LNCaP clone FGC (cell line): ENCODE data around the gene TPM2.

ENCODE experiments used
- DNase-seq: peaks from one replicate; pipeline ENCODE4 v3.0.0-alpha.2; 2011; ENCODE audit warnings: low read depth
- H3K4me3 ChIP-seq: 2 replicates; pipeline ENCODE4 v1.5.1; 2011; ENCODE audit warnings: mild to moderate bottlenecking, low read depth, low read length, control low read depth
- TF ChIP-seq, protein P1 (sequence below): IDR thresholded peaks from 2 replicates; pipeline ENCODE4 v1.5.1; 2012; ENCODE audit warnings: mild to moderate bottlenecking; ENCODE audit not compliant: control insufficient read depth, insufficient read depth; ENCODE audit errors: extremely low read depth

Gene TPM2

DNA sequence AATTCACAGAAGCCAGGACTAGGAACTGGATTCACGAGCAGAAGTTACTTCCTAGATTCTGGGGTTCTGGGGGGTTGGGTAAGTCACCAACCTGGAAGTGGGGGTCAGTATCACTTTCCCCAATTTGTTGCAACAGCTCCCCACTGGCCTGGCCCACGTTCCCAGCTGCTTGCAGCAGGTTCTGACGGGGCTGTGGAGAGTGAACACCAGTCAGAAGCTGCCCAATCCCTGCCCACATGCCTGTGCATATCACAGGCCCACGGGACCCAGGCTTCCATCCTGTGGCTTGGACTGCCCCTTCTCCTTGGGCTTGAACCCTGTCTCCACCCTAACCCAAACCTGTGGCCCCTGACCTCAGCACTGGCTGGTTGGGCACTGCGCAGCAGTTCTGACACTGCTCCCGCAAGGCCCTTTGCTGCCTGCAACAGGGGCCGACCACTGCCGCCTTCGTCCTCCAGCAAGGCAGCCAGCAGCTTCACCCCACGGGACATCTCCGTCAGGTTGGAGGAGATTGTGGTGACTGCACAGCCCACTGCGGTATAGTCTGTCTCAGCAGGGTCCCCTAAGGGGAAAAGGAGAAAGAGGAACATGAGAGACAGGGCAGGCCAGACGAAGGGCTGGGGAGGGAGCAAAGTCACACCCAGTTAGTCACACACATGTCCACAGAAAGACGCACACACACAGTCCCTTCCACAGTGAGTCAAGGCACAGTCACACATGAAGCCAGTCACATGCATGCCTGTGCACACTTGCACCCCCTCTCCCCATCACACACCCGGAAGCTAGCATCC, 29.2 kb upstream of the TPM2 start:
- H3K4me3 ChIP-seq: no peak overlapping the region
- DNase-seq: no peak
- TF ChIP-seq, protein P1, sequence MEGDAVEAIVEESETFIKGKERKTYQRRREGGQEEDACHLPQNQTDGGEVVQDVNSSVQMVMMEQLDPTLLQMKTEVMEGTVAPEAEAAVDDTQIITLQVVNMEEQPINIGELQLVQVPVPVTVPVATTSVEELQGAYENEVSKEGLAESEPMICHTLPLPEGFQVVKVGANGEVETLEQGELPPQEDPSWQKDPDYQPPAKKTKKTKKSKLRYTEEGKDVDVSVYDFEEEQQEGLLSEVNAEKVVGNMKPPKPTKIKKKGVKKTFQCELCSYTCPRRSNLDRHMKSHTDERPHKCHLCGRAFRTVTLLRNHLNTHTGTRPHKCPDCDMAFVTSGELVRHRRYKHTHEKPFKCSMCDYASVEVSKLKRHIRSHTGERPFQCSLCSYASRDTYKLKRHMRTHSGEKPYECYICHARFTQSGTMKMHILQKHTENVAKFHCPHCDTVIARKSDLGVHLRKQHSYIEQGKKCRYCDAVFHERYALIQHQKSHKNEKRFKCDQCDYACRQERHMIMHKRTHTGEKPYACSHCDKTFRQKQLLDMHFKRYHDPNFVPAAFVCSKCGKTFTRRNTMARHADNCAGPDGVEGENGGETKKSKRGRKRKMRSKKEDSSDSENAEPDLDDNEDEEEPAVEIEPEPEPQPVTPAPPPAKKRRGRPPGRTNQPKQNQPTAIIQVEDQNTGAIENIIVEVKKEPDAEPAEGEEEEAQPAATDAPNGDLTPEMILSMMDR: no peak

DNA sequence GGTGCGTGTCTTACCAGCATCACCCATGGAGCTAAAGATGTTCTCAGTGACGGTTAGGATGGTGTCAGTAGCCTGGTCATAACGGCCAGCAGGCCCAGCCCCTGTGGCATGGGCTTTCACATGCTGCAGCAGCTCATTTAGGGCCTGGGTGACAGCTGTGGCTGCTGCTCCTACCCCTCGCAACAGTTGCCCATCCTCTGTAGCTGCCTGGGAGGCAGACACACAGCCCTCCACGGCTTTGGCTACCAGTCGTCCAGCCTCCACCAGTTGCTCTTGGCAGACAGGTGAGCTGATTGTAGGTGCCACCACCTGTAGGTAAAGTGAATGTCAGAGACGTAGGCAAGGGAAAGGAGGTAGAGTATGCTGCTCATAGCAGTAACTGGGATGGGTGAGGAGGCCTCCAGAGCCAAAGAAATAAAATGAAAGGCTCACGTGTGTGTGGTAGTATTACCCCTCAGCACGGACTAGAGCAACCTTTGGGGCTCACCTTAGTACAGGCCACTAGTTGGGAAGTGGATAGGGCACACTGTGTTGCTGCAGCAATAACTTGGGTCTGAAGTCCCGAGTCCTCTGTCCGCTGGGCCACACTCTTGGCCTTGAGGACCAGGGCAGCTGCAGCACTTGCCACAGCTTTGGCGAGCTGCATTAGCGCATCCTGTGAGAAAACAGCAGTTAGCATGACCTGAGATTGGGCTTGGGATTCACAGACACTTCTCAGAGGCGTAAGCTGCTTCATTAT, 27.6 kb upstream of the TPM2 start:
- TF ChIP-seq, protein P1: no peak
- DNase-seq: no peak

DNA sequence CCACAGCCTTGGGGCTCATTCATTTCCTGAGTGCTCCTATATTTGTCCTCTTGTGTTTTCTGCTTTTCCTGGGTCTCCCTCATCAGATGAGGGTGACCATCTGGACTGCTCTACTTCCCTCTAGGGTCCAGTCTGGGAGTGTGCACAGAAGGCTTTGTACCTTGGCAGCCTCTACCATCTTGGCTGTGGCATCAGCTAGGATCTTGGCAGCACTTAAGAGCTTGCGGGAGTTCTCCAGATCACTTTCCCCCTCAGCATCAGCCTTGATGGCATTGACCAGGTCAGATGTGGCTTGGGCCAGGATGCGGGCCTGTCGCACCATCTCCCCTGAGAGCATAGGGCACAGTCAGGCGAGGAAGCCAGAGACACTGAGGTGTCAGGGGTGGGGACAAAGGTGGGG, 26.5 kb upstream of the TPM2 start:
- no peak overlapping the region for H3K4me3 ChIP-seq
- no peak for DNase-seq
- TF ChIP-seq, protein P1: no peak

More for the DNA sequence above, 27.6 kb upstream of the TPM2 start:
- H3K4me3 ChIP-seq: no peak overlapping the region

DNA sequence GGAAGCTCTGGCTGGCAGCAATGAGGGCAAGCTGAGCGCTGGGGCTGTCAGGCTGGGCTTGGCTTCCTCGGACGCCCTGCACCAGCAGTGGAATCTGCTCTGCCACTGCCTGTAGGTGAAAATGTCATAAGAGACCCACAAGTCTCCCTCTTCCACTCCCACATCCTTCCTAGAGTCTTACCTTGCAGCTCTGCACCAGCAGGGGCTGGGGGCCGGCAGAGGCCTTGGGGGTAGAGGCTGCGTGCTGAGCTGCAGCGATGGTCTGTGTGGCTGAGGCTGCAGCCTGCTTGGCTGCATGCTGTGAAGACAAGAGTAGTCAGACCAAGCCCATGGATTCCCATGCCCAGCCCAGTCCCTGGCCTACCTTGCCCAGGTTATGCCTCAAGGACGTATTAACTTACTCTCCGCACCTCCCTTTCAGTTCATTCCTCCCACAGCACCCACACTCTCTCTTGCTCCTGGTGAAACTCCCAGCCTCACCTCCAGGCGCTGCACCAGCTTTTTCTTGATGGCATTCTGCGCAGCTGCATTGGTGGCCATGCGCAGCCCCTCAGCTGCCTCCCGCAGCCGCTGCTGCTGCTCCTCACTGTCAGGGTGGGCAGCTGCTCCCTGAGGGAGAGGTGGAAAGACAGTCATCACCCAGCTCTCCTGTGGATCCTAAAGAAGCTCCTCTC, 25.0 kb upstream of the TPM2 start:
- no peak overlapping the region for H3K4me3 ChIP-seq
- TF ChIP-seq, protein P1: no peak
- DNase-seq: no peak

DNA sequence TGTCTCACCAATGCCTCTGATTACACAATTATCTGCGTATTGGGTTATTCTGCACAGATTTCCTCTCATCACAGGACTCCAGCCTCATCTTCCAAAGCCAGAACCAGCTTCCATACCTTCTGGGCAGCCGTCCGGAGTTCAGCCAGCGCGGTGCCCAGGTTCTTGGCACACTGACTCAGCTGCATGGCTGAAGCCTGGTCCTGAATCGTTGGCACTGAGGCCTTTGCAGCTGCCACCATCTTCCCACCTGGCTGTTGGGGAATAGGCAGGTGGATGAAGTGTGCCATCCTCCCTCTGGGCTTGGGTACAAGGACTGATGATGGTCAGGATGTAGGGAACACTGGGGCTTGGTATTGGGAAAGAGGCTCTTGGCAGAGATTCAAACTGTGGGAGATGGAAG, 24.4 kb upstream of the TPM2 start:
- TF ChIP-seq, protein P1: no peak
- no peak overlapping the region for H3K4me3 ChIP-seq
- DNase-seq: no peak

DNA sequence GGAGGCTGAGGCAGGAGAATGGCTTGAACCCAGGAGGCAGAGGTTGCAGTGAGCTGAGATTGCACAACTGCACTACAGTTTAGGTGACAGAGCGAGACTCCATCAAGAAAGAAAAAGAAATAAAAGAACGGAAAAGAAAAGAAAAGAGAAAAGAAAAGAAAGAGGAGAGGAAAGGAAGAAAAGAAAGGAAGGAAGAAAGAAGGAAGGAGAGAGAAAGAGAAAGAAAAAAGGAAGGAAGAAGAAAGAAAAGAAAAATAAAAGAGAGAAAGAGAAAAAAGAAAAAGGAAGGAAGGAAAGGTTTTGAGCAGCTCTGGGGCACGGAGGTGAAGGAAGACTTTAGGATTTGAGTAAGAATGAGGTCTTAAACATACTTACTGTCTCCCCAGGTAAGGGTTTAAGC, 23.9 kb upstream of the TPM2 start:
- TF ChIP-seq, protein P1: no peak
- H3K4me3 ChIP-seq: no peak overlapping the region
- DNase-seq: no peak
